ENCODE measurements around the gene CCL18.

GRCh38 chr17:36049643-36050042 lies 14.4 kb upstream of the CCL18 start:
- no peak for TF ChIP-seq CTCF (IDR thresholded peaks at IDR 0.05)
- TF ChIP-seq EP300 (IDR thresholded peaks at IDR 0.05) = no peak

Data from tibial nerve (tissue), 4 donors.